Endodermal cell (in vitro differentiated cells): Measurements from ENCODE around the gene ATP5PD. TPM values are rescaled to one million over a fixed set of nuclear protein-coding genes. Genes with fewer than 3 reads are reported as not detected.
A peak's percentile ranks its signal among the peaks of the same experiment; 100 is the strongest.

Experiments used
- DNase-seq: peaks from one replicate; pipeline ENCODE4 v3.0.0-alpha.2; 2017
- H3K27ac ChIP-seq: 2 replicates; pipeline ENCODE4 v1.5.1; 2013; ENCODE audit warnings: mild to moderate bottlenecking, low read depth, low read length, moderate library complexity
- H3K27me3 ChIP-seq: 2 replicates; pipeline ENCODE4 v1.6.1; 2013; ENCODE audit warnings: mild to moderate bottlenecking, low read length, moderate library complexity; ENCODE audit not compliant: insufficient read depth, control insufficient read depth, poor library complexity, severe bottlenecking
- H3K36me3 ChIP-seq: 2 replicates; pipeline ENCODE4 v1.7.0; 2013; ENCODE audit warnings: mild to moderate bottlenecking, low read length, moderate library complexity; ENCODE audit not compliant: control insufficient read depth, insufficient read depth
- H3K4me1 ChIP-seq: one replicate; pipeline ENCODE4 v1.7.0; 2013; ENCODE audit warnings: low read length; ENCODE audit not compliant: control insufficient read depth, insufficient read depth
- H3K4me3 ChIP-seq: 2 replicates; pipeline ENCODE4 v1.5.1; 2013; ENCODE audit warnings: mild to moderate bottlenecking, low read length, moderate library complexity
- H3K9ac ChIP-seq: 2 replicates; pipeline ENCODE4 v1.6.1; 2013; ENCODE audit warnings: mild to moderate bottlenecking, low read length, moderate library complexity; ENCODE audit not compliant: poor library complexity, severe bottlenecking; ENCODE audit errors: extremely low read depth
- H3K9me3 ChIP-seq: 2 replicates; pipeline ENCODE4 v1.6.1; 2013; ENCODE audit warnings: mild to moderate bottlenecking, low read length, moderate library complexity; ENCODE audit not compliant: control insufficient read depth
- H3K27ac Mint-ChIP-seq: 2 replicates; pipeline ENCODE4 v1.8.0; 2020; ENCODE audit warnings: mixed read lengths
- H3K27me3 Mint-ChIP-seq: 2 replicates; pipeline ENCODE4 v1.8.0; 2021; ENCODE audit warnings: mild to moderate bottlenecking, mixed read lengths; ENCODE audit not compliant: insufficient read depth
- H3K36me3 Mint-ChIP-seq: 2 replicates; pipeline ENCODE4 v1.8.0; 2020; ENCODE audit warnings: low read depth, mixed read lengths
- H3K4me1 Mint-ChIP-seq: 2 replicates; pipeline ENCODE4 v1.8.0; 2020; ENCODE audit warnings: mixed read lengths
- H3K4me3 Mint-ChIP-seq: 2 replicates; pipeline ENCODE4 v1.8.0; 2020; ENCODE audit warnings: mild to moderate bottlenecking, moderate library complexity, mixed read lengths
- H3K9me3 Mint-ChIP-seq: 2 replicates; pipeline ENCODE4 v1.8.0; 2020; ENCODE audit warnings: mild to moderate bottlenecking, mixed read lengths
- WGBS, 2 experiments: methylation state at CpG; one replicate each; pipeline versions ENCODE4 v1.1.5 to v1.1.7; 2013; ENCODE audit warnings: missing lambda C conversion rate in 2 of 2, mixed read lengths in 1 of 2; ENCODE audit not compliant: insufficient coverage in 1 of 2, insufficient read length in 1 of 2; 5-methylcytosine and 5-hydroxymethylcytosine counted together
- total RNA-seq, 2 donors: library from RNA; stranded (reverse); fragmentation: NEBNext Ultra II Directional in 1 of 2; extraction: Animal tissue kit (Norgen Biotek cat#: 25700) in 1 of 2; gene quantifications; 2 replicates in 1 of 2; 3 replicates in 1 of 2; pipeline ENCODE4 v1.2.1, GENCODE V29; 2021
- TF ChIP-seq, protein P1 (sequence below): fragments of 200-600 bp; sonication (generic); conservative IDR thresholded peaks from 2 replicates; pipeline ENCODE4 v1.5.0; 2021; ENCODE audit warnings: antibody characterized with exemption, mild to moderate bottlenecking

Gene ATP5PD
- total RNA-seq, 2 donors from 2014 or later: 244 to 295 TPM

GRCh38 chr17:75003070-75003956 is 43.5 kb downstream of the ATP5PD start:
- Mint-ChIP-seq H3K4me1 (no peaks in the 10 kb centered on the region), H3K27ac (no peak overlapping the region), H3K4me3 (no peak overlapping the region), H3K36me3 (peaks cover 24% of the 10 kb centered on the region), H3K27me3 (no peaks in the 10 kb centered on the region), H3K9me3 (no peaks in the 10 kb centered on the region)
- peaks cover 19% of the 10 kb centered on the region for H3K36me3 ChIP-seq
- H3K27ac ChIP-seq: no peak overlapping the region
- no peak overlapping the region for H3K4me3 ChIP-seq
- H3K4me1 ChIP-seq: no peaks in the 10 kb centered on the region
- WGBS, 2 experiments: 95 to 96% methylated on average over 54 to 76 of the region's 76 CpGs
- no peaks in the 10 kb centered on the region for H3K27me3 ChIP-seq
- TF ChIP-seq, protein P1, sequence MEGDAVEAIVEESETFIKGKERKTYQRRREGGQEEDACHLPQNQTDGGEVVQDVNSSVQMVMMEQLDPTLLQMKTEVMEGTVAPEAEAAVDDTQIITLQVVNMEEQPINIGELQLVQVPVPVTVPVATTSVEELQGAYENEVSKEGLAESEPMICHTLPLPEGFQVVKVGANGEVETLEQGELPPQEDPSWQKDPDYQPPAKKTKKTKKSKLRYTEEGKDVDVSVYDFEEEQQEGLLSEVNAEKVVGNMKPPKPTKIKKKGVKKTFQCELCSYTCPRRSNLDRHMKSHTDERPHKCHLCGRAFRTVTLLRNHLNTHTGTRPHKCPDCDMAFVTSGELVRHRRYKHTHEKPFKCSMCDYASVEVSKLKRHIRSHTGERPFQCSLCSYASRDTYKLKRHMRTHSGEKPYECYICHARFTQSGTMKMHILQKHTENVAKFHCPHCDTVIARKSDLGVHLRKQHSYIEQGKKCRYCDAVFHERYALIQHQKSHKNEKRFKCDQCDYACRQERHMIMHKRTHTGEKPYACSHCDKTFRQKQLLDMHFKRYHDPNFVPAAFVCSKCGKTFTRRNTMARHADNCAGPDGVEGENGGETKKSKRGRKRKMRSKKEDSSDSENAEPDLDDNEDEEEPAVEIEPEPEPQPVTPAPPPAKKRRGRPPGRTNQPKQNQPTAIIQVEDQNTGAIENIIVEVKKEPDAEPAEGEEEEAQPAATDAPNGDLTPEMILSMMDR: peak; percentile 58
- DNase-seq: peak; percentile 86
- no peak overlapping the region for H3K9ac ChIP-seq
- H3K9me3 ChIP-seq: no peaks in the 10 kb centered on the region

DNA sequence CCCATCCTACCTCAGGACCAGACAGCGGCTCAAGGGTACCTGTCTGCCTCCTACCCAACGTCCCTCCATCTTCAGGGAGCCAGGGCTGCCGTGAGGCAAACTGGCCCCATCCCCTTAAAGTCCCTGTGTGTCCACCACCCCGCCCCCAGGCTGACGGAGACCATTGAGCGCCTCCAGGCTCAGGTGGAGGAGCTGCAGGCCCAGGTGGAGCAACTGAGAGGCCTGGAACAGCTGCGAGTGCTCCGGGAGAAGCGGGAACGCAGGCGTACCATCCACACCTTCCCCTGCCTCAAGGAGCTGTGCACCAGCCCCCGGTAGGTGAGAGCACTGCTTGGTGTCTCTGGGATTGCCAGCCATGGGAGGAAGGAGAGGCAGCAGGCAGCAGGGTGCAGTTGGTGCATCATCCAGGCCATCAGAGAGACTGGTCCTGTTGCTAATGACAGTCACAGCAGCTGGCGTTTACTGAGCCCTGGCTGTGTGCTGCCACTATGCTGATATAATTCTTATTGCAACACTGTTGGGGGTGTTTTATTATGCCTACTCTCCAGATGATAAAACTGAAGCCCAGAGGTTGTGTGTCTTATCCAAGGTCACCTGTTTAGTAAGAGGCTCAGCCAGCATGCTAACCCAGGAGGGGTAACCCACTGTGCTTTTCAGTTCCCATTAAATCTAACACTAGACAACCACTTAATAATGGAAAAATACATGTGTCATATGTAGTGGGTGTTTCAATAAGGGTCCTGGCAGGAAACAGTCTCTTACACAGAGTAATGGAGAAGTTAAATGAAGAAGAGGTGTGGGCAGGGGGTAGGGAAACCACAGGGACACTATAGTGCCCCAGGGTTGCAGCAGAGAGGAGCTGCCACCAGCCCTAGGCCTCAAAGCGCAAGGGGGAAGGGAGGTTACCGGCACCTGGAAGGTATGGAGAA is 44.6 kb downstream of the ATP5PD start:
- Mint-ChIP-seq H3K27ac (no peak overlapping the region), H3K4me1 (no peaks in the 10 kb centered on the region), H3K27me3 (no peaks in the 10 kb centered on the region), H3K36me3 (peaks cover 24% of the 10 kb centered on the region), H3K9me3 (no peaks in the 10 kb centered on the region), H3K4me3 (no peak overlapping the region)
- no peak overlapping the region for H3K27ac ChIP-seq
- no peaks in the 10 kb centered on the region for H3K27me3 ChIP-seq
- H3K9ac ChIP-seq: no peak overlapping the region
- no peaks in the 10 kb centered on the region for H3K4me1 ChIP-seq
- no peaks in the 10 kb centered on the region for H3K9me3 ChIP-seq
- peaks cover 19% of the 10 kb centered on the region for H3K36me3 ChIP-seq
- 90 to 95% methylated on average over 5 to 15 of the region's 15 CpGs for WGBS, 2 experiments
- DNase-seq: no peak
- no peak overlapping the region for H3K4me3 ChIP-seq
- TF ChIP-seq, protein P1: no peak

- Histone ChIP-seq H3K36me3 (peaks cover 19% of the 10 kb centered on the region), H3K27me3 (no peaks in the 10 kb centered on the region), H3K4me3 (no peak overlapping the region), H3K27ac (no peak overlapping the region), H3K4me1 (no peaks in the 10 kb centered on the region), H3K9me3 (no peaks in the 10 kb centered on the region), H3K9ac (no peak overlapping the region)
- no peaks in the 10 kb centered on the region for H3K27me3 Mint-ChIP-seq
- WGBS, 2 experiments: 94 to 95% methylated on average over 3 to 4 of the region's 4 CpGs
- H3K4me3 Mint-ChIP-seq: no peak overlapping the region
- no peak overlapping the region for H3K27ac Mint-ChIP-seq
- peaks cover 22% of the 10 kb centered on the region for H3K36me3 Mint-ChIP-seq
- H3K4me1 Mint-ChIP-seq: no peaks in the 10 kb centered on the region
- TF ChIP-seq, protein P1: no peak
- DNase-seq: no peak
- H3K9me3 Mint-ChIP-seq: no peaks in the 10 kb centered on the region
Observed at GRCh38 chr17:74999523-74999922, 47.2 kb downstream of the ATP5PD start.
